Measurements from ENCODE around the gene SANBR. TPM values are rescaled to one million over a fixed set of nuclear protein-coding genes. Genes with fewer than 3 reads are reported as not detected.

Gene SANBR
- 5.1 and 12.5 TPM in 2 replicates for total RNA-seq

DNA sequence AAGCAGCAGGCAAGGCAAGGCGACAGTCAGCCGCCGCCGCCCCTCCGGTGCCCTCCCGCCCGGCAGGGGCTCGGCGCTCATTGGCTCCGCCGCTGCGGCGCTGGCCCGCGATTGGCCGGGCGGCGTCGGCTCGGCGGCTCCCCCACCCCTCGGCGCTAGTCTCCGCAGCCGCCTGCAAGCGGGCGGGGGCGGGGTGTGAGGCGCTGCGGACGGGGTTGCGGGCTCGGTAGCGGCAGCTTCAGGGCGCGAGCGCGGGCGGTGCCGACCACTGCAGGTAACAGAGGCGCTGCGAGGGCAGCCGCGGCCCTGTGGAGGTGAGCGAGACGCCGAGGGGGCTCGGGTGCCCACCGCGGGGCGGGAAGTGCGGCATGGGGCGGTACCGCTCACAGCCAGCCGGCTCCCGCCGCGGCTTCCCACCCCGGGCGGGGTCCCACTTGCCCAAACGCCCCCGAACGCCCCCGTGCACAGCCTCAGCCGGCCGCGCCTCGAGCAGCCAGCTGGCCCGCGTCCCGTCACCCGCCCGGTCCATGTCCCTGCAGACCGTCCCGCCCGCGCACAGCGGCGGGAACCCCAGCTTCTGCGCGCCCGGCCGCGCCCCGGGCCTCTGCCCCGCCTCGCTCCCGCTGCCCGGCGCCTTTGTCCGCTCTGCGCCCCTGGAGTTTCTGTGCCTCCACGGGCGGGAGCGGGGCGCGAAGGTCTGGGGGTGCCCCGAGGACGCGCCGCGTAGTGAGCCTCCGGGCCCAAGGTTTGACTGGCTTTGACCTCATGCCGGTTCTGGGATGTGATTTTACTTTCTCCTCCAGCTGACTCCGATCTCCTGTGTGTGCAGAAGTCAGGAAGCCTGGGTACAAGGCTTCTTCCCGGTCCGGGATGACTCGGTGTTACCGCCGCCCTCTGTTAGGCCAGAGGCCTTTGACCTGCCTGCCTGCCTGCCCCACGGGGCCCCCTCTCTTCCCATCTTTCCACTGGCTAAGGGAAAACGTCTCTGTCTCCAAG is at the start of gene SANBR:
TSS of gene SANBR (plus strand) at position 158 of the 996 bp plus-strand sequence. CDS start 4,480 bp downstream, outside the sequence.

DNA sequence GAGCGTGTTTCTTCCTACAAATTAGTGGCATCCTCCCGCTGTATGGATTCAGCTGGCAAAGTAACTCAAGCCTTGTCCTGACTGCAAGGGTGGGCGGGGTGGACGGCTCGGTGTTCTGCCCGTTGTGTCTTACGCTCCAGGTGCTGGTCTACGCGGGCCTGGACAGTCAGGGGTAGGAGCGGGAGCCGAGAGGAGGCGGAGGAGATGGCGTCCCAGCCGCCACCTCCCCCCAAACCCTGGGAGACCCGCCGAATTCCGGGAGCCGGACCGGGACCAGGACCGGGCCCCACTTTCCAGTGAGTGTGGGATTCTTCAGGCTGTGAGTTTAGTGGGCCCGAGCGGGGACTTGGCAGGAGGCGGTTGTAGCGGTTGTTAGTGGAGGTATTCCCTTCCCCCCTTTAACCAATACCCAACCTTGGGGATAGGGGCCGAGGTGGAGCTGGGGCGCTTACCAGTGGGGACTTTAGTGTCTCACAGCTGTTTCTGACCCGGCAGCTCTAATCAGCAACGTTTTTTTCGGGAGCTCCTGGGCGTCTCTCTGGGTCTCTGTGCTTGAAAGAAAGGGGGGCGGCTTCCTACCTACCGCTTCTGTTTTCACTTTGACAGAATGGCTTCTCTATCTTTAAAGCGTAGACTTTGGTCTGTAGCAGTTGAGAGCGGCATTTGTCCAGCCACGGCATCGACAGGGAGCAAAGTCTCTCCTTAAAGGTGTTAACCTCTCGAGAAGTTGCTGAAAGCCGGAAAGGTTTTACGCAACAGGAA is 47.9 kb upstream of the SANBR start, which contains the start of the genes PEX13 and PUS10:
TSS of gene PEX13 (plus strand) at position 165 of the 762 bp plus-strand sequence. CDS start at position 205, 40 bp downstream.
TSS of gene PUS10 (minus strand) at position 700 of the 762 bp plus-strand sequence. CDS start 6,365 bp downstream, outside the sequence.

Other genes with a start within 250 kb of the SANBR start
- gene REL, start 184.3 kb upstream of the SANBR start, total RNA-seq, result 10.3 and 23.1 TPM in 2 replicates
- gene PEX13, start 48.2 kb upstream of the SANBR start, total RNA-seq, result 58.1 and 71.2 TPM in 2 replicates
- 8.3 and 8.9 TPM in 2 replicates for gene PUS10, start 47.6 kb upstream of the SANBR start, total RNA-seq
- gene C2orf74, start 96.3 kb downstream of the SANBR start, total RNA-seq, result 12.4 and 16.7 TPM in 2 replicates

All from nasal cavity respiratory epithelium epithelial cell of viscerocranial mucosa (primary cell).